Bronchial epithelial cell (primary cell): Measurements from ENCODE around the gene ACTA1. TPM values are rescaled to one million over a fixed set of nuclear protein-coding genes. Genes with fewer than 3 reads are reported as not detected.
A peak's percentile ranks its signal among the peaks of the same experiment; 100 is the strongest.

Experiments used
- DNase-seq: peaks from one replicate; pipeline ENCODE4 v3.0.0-alpha.2; 2010; ENCODE audit warnings: low read depth
- FAIRE-seq: peaks from 2 replicates; lab custom pipeline; 2011; peaks lifted over from hg19 to GRCh38; lab: Jason Lieb, UNC
- H3K27me3 ChIP-seq: 2 replicates; pipeline ENCODE4 v1.5.1; 2011; ENCODE audit warnings: low read length; ENCODE audit not compliant: control insufficient read depth, insufficient read depth
- H3K36me3 ChIP-seq: 2 replicates; pipeline ENCODE4 v1.5.1; 2011; ENCODE audit warnings: low read length; ENCODE audit not compliant: control insufficient read depth, insufficient read depth
- H3K4me3 ChIP-seq: 2 replicates; pipeline ENCODE4 v1.5.1; 2011; ENCODE audit warnings: mild to moderate bottlenecking, low read depth, low read length, control low read depth
- total RNA-seq: library from RNA; depleted of rRNA; stranded (reverse); fragments of >200 nt; gene quantifications from 2 replicates; pipeline ENCODE4 v1.2.1, GENCODE V29; 2014
- TF ChIP-seq, protein P1 (sequence below): IDR thresholded peaks from 2 replicates; pipeline ENCODE4 v1.5.1; 2011; ENCODE audit warnings: mild to moderate bottlenecking, moderate library complexity, low read length, control low read depth, inconsistent platforms; ENCODE audit not compliant: insufficient read depth, severe bottlenecking

ACTA1 gene
- total RNA-seq, 1 donor from 2014 or later, result not detected

DNA sequence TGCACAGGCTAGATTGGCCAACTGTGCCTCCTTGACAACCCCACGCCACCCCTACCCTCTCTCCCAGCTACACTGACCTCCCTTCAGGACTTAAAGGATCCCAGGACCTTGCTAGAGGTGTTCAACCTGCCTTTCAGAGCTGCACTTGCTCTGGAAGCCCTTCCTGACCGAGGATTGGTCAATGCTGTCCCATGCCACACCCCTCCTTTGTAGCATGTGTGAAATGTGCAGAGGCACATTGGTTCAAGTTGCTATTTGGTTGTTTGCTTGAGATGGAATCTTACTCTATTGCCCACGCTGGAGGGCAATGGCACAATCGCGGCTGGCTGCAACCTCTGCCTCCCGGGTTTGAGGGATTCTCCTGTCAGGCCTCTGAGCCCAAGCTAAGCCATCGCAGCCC is 21.8 kb downstream of the ACTA1 start:
- H3K36me3 ChIP-seq, result no peaks in the 10 kb centered on the region
- H3K27me3 ChIP-seq, result peaks cover 31% of the 10 kb centered on the region
- no peak overlapping the region for H3K4me3 ChIP-seq
- DNase-seq (no peak), FAIRE-seq (no peak)
- TF ChIP-seq, protein P1, sequence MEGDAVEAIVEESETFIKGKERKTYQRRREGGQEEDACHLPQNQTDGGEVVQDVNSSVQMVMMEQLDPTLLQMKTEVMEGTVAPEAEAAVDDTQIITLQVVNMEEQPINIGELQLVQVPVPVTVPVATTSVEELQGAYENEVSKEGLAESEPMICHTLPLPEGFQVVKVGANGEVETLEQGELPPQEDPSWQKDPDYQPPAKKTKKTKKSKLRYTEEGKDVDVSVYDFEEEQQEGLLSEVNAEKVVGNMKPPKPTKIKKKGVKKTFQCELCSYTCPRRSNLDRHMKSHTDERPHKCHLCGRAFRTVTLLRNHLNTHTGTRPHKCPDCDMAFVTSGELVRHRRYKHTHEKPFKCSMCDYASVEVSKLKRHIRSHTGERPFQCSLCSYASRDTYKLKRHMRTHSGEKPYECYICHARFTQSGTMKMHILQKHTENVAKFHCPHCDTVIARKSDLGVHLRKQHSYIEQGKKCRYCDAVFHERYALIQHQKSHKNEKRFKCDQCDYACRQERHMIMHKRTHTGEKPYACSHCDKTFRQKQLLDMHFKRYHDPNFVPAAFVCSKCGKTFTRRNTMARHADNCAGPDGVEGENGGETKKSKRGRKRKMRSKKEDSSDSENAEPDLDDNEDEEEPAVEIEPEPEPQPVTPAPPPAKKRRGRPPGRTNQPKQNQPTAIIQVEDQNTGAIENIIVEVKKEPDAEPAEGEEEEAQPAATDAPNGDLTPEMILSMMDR, result no peak

GRCh38 chr1:229411434-229412055 is 22.3 kb downstream of the ACTA1 start:
- DNase-seq (no peak), FAIRE-seq (no peak)

DNA sequence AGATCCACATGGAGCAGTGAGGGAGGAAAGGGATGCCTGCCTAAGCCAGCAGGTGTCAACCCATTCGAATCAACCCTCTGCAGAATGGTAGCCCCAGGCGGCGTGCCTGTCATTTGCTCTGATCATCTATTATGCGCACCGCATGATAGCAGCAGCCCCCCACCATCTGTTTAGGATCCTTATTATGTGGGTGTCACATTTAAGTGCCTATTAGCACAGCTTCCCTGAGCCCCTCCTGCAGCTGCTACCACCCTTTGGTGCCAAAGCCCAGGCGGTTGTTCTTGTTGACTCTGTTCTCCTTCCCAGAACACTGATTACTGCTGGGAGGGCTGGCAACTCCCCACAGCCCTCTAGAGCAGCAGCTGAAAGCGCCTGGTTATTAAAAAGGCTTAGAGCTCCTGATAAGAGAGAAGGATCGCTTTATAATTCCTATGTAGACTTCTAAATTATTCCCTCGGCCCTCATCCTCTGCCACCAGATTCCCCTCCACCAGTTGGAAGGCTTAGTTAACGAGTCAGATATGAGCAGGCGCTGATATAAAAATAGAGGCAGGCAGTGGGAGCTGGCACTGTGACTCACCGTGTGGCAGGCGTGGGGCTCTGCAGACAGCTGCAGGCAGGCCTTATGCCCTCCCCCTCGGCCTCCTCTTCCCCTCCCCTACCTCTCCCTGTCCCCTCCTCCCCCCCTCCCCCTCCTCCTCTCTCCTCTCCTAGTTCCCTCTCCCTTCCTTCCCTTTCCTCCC is 23.0 kb downstream of the ACTA1 start:
- H3K4me3 ChIP-seq, result no peak overlapping the region
- H3K27me3 ChIP-seq, result peaks cover 36% of the 10 kb centered on the region
- DNase-seq (peak; percentile 65), FAIRE-seq (no peak)
- H3K36me3 ChIP-seq, result no peaks in the 10 kb centered on the region
- TF ChIP-seq, protein P1, result peak; percentile 5

More at GRCh38 chr1:229411434-229412055, 22.3 kb downstream of the ACTA1 start:
- H3K4me3 ChIP-seq, result no peak overlapping the region
- H3K36me3 ChIP-seq, result no peaks in the 10 kb centered on the region
- TF ChIP-seq, protein P1, result no peak
- peaks cover 35% of the 10 kb centered on the region for H3K27me3 ChIP-seq

GRCh38 chr1:229410370-229410691 is 23.6 kb downstream of the ACTA1 start:
- Histone ChIP-seq H3K4me3 (no peak overlapping the region), H3K27me3 (peaks cover 36% of the 10 kb centered on the region), H3K36me3 (no peaks in the 10 kb centered on the region)
- FAIRE-seq, result no peak
- DNase-seq, result no peak
- TF ChIP-seq, protein P1, result no peak

DNA sequence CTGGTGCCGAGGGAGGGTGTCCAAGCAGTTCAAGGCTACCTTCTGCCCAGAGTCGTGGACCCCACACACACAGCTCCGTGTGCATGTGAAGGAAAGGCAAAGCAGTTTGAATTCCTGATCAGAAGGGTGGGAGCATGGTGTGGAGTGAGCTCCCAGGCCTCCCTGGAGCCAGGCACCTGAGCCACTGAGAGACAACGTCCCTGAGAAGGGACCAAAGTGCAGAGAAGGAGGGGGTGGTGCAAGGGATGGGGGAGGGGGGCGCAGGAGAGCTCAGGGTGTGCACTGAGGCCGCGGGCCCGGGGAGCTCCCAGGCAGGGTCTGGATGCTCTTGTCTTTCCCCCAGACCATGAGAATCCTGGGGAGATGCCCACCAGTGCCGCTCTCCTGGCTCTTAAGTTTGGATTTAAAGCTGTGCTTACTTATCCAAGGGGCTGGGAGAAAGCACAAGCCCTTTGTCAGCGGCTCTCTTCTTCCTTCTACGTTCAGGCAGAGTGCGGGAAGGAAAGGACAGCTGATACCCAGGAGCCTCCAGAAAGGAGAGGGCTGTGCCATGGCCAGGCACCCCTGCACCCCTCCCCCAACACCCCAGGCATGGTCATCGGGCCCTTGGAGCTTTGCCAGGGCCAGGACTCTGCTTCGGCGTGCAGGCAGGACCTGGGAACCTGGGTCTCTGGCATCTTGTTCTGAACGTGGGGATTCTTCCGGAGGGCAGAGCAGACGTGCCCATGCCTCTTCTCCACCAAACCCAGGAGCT is 24.1 kb downstream of the ACTA1 start:
- no peak overlapping the region for H3K4me3 ChIP-seq
- no peaks in the 10 kb centered on the region for H3K36me3 ChIP-seq

More for the DNA sequence above, 24.1 kb downstream of the ACTA1 start:
- TF ChIP-seq, protein P1, result no peak
- DNase-seq (no peak), FAIRE-seq (no peak)
- peaks cover 36% of the 10 kb centered on the region for H3K27me3 ChIP-seq
